Fibroblast of skin of right biceps (primary cell): ENCODE data around the gene SLC1A6.
"Not testable (repeated sequence)": the region's sequence is repeated elsewhere in the genome, so short reads cannot be mapped to it uniquely, and the experiment has no call there.

Source experiments
- DNase-seq: peaks from one replicate; pipeline ENCODE4 v3.0.0-alpha.2; 2013

Gene SLC1A6

DNA sequence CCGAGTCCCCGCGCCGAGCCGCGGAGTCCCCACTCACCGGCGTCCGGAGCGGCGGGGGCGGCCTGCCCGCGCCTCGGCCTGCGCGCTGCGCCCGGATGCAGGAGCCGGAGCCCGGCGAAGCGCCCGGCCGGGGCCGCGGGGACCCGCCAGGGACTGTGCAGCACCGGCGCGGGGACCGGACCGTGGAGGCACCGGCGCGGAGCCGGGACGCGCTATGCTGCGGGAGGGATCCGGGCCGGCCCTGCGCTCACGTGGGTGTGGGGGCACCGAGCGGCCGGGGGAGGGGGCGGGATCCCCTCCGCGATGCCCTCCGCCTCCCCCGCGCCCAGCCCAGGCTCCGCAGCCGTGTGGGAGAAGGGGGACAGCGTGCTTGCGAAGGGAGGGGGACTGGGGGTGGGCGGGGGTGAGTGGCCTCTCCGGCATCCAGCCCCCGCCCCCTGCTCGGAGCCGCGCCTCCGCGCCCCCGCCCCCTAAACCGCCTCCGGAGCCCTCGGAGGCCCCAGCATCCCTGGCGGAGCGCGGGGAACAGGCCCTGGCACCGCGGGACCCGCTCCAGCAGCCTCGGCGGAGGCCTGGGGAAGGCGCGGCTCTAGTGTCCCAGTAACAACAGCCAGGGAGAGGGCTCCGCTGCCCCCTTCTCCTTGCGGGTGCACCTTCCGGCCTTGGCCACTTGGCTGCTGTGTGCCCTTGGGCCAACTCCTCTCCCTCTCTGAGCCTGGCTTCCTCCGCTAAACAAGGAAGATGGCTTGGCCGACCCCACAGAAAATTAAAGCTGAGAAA is at the start of gene SLC1A6:
SLC1A6 (minus strand) TSS at position 389 of the 780 bp plus-strand sequence. CDS start 6,954 bp downstream, outside the sequence.
- no peak for DNase-seq

DNA sequence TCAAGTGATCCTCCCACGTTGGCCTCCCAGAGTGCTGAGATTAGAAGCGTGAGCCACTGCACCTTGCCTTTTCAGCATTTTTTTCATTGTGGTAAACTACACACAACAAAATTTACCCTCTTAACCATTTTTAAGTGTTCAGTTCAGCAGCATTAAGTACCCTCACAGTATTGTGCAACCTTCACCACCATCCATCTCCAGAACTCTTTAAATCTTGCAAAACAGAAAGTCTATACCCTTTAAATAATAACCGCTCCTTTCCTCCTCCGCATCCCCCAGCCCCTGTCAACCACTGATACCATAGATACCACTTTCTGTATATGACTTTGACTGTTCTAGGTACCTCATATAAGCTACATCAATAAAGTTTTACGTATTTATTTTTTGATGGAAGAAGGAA is 48.8 kb upstream of the SLC1A6 start:
- no peak for DNase-seq

DNA sequence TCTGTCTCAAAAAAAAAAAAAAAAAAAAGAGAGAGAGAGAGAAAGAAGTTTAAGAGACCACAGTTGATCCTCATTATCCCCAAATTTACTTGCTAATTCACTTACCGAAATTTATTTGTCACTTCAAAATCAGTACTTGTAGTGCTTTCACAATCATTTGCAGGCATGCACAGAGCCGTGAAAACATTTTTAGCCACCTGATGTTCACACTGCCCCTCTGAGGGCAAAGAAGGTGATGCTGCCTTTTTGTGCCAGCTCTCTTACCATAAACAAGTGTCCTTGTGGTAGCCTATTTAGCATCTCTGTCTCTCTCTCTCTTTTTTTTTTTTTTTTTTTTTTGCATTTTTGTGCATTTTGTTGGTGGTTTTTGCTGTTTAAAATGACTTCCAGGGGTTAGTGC is 45.6 kb upstream of the SLC1A6 start:
- no peak for DNase-seq

DNA sequence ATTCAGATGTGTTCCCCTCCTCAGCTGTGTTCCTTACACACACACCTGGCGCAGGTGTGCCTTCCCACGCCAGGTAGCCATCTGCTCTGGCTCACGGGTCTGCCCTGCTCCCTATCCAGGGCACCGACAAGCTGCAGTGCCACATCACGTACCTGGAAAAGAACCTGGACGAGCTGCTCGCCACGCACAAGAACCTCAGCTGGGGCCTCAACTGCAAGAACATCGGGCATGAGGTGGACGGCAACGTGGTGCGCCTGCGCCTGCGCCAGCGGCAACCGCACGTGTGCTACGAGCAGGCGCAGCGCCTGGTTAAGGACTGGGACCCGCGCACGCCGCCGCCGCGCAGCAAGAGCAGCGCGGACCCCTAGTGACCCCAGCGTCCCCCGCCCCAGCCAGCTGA is 43.1 kb upstream of the SLC1A6 start:
- DNase-seq: no peak

DNA sequence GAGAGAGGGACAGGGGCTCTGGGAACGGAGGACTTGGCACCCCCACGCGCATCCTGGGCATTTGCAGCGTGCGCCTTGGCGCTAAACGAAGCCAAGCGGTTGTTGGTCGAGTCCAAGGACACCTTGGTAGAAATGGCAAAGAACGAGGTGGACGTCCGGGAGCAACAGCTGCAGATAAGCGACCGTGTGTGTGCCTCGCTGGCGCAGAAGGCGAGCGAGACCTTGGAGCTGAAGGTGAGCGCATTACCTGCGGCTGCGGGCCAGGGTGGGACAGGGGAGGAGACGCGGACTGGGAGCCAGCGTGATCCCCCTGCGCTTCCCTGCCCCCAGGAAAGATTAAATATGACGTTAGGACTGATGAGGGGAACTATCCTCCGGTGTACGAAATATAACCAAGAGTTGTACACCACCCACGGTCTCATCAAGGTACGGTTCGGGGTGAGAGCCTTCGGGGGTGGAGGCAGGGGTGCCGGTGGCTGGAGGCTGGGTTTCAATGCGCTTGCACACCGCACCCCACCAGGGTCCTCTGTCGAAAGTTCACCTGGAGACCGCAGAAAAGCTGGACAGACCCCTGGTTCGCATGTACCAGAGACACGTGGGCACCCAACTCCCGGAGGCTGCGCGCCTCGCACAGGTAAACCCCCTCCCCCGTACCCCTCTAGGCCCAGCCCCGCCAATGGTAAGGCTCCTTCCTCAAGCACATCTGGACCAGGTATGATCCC is 41.8 kb upstream of the SLC1A6 start:
- DNase-seq: no peak

DNA sequence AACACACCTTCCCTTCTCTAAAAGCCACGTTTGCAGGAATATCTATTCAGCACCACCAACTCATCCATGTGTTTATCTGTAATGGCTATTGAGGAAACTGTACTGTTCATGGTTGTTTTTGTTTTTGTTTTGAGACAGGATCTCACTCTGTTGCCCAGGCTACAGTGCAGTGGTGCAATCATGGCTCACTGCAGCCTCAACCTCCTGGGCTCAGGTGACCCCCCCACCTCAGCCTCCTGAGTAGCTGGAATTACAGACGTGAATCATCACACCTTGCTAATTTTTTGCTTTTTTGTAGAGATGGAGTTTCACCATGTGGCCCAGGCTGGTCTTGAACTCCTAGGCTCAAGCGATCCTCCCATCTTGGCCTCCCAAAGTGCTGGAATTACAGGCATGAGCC is 39.2 kb upstream of the SLC1A6 start:
- DNase-seq: not testable (repeated sequence)

DNA sequence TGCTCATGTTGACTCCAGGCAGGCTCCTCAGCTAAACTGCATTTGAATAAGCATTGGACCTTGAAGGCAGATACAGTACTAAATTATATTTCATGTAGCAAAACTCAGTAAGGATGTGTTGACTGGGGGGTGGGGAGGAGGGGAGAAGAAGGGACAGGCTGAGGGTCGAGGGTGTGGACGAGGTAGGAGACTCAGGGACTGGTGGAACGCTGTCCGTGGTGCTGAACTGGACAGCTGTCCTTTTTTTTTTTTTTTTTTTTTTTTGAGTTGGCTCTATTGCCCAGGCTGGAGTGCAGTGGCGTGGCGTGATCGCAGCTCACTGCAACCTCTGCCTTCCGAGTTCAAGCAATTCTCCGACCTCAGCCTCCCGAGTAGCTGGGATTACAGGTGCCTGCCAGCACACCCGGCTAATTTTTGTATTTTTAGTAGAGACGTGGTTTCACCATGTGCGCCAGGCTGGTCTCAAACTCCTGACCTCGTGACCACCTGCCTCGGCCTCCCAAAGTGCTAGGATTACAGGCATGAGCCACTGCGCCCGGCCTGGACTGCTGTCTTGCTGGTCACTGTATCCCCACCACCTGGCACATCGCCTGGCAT is 36.4 kb upstream of the SLC1A6 start:
- DNase-seq: no peak

DNA sequence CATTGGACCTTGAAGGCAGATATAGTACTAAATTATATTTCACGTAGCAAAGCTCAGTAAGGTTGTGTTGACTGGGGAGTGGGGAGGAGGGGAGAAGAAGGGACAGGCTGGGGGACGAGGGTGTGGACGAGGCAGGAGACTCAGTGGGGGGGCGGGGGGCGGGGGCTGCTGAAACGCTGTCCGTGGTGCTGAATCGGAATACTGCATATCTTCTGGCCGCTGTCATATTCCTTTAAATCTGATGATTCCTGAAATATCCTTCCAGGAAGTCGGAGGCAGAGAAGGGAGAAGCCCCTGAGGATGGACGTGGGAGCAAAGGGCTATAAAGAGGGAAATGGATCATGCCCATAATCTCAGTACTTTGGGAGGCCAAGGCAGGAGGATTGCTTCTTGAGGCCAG is 34.9 kb upstream of the SLC1A6 start:
- DNase-seq: no peak

DNA sequence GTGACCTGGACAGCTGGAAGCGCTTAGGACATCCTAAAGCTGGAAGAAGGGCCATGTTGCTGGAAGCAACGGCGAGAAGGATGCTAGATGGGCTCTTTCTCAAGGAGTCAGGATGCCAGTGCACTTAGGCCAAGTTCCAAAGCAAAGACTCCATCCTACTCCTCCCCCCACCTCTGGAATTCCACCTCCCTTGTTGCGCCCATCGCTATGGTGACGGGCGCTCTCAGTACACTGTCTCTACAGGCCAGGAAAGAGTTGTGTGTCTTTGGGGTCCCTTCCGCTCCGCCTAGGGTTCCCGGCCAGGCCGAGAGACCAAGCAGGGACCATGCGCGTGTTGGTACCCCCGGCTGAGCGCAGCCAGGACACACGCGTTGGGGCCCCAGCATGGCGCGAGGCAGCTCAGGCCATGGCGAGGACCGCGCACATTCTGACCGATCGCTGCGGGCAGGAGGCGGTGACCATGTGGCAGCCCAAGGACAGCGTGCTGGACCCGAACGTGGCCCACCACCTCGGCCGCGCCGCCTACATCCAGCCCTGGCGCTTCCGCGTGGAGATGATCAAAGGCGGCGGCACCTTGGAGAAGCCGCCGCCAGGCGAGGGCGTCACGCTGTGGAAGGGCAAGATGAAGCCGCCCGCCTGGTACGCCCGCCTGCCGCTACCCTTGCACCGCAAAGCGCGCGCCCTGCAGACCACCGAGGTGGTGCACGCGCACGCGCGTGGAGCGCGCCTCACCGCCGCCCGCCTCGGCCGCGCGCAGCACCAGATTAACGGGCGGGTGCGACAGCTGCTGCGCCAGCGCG is 31.0 kb upstream of the SLC1A6 start:
- DNase-seq: no peak

DNA sequence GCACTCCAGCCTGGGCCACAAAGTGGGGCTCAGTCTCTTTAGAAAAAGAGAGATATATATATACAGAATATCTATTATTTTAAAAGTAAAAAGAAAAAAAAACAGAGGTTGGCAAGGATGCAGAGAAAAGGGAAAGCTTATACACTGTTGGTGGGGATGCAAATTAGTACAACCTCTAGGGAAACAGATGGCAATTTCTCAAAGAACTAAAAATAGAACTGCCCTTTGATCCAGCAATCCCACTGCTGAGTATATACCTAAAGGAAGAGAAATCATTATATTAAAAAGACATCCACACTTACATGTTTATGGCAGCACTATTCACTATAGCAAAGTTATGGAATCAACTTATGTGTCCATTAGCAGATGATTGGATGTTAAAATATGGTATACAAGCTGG is 28.6 kb upstream of the SLC1A6 start:
- DNase-seq: no peak

DNA sequence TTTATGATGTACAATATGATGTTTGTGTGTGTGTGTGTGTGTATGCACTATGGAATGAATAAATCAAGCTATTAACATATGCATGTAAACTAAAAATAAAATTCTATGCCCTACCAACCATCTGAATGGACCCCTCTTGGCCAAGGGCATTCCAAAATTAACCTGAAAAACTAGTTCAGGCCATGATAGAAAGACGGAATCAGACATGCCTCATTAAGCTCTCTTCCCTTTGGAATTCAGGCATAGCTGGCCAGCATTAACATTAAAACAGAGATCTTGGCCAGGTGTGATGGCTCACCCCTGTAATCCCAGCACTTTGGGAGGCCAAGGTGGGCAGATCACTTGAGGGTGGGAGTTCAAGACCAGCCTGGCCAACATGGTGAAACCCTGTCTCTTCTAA is 18.3 kb upstream of the SLC1A6 start:
- DNase-seq: no peak

DNA sequence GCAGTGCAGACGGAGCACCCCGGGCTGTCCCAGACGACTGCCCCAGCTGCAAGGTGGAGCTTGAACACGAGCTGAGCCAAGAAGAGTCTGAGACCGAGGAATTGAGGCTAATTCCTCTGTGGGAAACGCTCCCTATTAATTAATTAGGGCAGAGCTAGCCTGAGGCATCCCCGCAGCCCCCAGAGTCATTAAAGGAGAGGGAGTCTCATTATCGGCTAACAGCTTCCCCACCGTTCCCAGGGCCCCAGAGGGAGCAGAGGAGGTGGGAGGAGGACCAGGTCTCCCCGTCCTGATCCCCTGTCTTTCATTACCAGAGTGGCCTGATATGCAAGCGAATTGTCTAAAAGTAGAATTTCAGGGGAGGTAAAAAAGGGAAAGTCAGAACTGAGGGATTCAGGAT is 13.1 kb upstream of the SLC1A6 start:
- no peak for DNase-seq

DNA sequence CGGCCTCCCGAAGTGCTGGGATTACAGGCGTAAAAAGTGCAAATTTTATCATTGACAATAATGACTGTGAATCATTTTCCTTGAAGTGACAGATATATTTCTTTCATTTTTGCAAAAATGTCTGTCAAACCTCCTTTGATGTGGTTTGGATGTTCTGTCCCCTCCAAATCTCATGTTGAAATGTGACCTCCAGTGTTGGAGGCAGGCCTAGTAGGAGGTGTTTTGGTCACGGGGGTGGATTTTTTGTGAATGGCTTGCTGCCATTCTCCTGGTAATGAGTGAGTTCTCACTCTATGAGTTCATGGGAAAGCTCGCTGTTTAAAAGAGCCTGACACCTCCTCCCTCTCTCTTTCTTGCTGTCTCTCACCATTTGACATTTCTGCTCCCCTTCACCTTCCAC is 5.5 kb upstream of the SLC1A6 start:
- no peak for DNase-seq

DNA sequence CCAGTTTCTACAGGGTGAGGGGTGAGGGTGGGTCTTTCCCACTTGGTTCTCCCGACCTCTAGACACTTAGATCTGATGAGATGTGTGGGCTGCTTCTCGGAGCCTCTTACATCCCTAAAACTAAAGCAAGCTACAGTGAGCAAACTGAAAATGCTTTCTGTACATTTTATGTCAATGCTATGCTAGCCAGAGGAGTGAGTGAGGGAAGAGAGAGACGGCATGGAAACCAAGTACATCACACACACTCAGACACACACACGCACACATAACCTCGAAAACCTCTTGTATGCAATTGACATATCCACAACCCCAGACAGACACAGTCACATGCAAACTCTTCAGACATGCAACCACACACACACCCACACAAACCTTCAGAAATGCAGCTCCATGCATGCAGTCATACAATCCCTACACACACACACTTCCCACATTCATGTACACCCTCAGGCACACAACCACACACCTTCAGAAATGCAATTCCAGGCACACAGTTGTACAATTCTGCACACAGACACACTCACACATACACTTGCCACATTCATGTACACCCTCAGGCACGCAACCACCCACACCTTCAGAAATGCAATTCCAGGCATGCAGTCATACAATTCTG is 1.4 kb downstream of the SLC1A6 start:
- DNase-seq: no peak

DNA sequence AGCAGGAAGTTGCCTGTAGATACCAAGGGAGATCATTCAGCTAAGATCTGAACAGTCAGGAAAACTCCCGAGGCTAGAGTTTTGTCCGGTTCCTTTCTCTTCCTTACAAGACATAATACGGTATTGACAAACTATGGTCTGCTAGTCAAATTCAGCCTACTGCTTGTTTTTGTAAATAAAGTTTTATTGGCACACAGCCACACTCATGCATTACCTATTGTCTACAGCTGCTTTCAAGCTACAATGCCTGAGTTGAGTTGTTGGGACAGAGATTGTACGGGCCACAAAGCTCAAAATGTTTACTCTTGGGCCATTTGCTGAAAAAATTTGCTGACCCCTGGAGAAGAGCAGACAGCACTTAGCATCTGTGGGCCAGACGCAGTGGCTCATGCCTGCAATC is 2.5 kb downstream of the SLC1A6 start:
- no peak for DNase-seq

DNA sequence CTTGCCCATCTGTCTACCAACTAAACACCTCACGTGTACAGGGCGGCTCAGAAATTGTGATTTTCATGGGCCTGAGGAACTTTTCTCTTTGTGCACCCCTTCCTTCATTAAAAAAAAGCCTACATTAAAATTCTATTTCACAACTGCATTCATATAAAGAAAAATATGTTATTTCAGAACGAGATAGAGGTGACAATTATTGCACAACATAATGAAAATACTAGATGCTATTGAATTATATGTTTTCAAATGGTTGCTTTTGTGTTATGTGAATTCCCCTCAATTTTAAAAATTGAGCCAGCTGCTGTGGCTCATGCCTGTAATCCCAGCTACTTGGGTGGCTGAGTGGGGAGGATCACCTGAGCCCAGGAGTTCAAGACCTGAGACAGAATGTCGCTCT is 5.2 kb downstream of the SLC1A6 start:
- no peak for DNase-seq

DNA sequence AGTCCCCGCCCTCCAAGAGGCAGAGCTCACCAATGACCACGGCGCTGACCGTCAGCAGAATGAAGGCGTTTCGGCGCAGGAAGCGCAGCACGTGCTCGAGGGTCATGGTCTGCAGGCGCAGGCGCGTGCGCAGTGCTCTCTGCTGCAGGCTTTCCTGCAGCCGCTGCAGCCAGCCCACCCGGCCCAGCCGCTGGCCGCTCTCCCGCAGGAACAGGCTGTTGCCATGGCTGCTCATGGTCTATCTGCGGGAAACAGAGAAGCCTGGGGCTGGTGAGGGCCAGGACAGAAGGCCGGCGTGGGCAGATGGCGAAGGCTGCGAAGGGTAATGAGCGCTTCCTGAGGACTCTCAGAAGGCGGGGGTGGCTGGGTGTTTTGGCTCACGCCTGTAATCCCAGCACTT is 7.0 kb downstream of the SLC1A6 start:
- DNase-seq: no peak

DNA sequence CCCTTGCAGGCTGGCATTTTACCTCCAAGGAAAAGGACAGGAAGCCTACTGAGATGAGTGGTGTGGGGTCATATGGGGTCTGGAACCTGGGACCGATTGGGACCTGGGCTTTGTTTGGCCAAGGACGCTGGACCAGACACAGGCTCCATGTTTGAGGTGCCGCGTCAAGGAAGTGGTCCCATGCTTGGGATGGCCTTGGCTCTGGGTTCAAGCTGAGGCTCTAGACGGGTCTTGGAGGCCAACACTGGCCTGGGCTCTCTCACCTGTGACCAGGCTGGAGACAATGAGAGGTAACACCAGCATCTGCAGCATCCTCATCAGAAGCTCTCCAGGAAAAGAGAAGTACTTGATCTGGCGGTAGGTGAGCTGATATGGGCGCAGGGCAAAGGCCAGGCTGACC is 8.2 kb downstream of the SLC1A6 start:
- no peak for DNase-seq

DNA sequence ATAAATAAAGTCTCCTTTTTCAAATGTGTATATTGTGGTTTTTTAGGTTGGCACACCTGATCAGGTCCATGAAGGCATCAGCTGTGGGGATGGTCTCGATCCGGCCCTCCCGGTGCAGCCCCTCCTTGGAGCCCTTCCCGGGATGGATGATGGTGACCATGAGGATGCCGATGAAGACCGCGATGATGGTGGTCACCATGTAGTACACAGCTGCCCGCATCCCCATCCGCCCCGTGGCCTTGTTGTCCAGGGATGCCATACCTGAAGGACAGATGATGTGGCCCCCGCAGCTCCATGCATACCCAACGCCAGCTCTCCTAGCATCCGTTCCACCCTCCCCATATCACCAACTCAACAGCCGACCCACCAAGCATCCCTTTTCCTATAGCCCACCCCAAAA is 11.4 kb downstream of the SLC1A6 start:
- no peak for DNase-seq

DNA sequence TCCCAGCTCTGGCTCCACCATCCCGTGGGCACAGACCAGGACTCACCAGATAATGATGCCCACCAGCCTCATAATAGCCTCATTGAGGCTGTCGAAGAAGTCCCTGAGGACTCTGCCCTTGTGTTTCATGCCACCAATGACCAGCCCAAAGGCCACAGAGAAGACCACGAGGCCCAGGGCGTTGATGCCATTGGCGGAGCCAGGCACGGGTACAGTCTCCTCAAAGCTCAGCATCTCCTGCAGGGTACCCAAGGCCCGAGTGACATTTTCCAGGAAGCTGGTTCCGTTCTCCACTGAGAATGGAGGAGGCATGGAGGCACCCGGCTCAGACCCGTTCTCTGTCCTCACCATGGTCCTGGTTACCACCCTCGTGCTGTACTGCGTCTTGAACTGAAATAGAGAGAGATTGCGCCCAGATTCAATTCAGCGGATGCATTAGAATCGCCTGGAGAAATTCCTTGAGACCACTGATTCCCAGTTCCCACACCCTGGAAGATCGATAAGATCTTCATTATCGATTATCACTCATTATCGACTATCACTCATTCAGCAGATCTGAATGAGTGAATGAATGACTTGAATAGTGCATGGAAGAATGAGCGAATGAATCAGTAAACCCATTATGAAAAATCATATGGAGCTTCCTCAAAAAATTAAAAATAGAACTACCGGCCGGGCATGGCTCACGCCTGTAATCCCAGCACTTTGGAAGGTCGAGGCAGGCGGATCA is 17.5 kb downstream of the SLC1A6 start:
- DNase-seq: no peak

DNA sequence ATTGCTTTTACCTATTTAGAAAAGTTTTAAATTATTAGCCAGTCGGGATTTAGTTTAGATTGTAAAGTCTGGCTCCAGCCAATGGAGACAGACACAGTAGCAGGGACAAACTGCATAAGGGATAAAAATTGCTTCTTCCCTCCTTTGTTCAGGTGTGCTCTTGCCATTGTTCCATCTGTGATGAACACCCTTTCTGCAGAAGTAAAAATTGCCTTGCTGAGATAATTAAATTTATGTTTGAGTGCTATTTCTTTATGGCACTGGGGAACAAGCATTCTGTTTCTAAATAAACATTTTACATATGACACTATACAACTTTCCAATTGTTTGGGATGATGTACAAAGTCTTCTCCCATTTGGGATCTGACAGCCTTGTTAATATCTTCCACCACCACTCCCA is 20.4 kb downstream of the SLC1A6 start:
- no peak for DNase-seq

DNA sequence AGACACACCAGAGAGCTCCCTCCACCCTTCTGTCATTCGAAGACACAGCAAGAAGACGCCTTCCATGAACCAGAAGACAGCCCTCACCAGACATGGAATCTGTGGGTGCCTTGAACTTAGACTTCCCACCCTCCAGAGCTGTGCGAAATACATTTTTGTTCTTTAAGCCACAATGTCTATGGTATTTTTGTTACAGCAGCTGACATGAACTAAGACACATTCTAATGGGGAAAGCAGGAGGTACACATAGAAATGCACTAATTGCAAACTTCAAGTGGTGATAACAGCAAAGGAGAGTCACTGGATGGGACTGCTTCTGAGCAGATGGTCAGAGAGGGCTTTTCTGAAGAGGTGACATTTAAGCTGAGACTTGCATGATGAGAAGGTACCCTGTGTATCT is 22.2 kb downstream of the SLC1A6 start:
- DNase-seq: no peak
